Stomach (tissue), 9 donors: ENCODE results near the gene PRSS53. TPM values are rescaled to one million over a fixed set of nuclear protein-coding genes. Genes with fewer than 3 reads are reported as not detected.
"Not testable (repeated sequence)": the region's sequence is repeated elsewhere in the genome, so short reads cannot be mapped to it uniquely, and the experiment has no call there.

Experiments
- DNase-seq, 2 donors: peaks; one replicate each; pipeline versions ENCODE4 v3.0.0 to v3.0.0-alpha.2; 2013 to 2019
- H3K27ac ChIP-seq, 5 donors: fragments of 200-600 bp in 4 of 5; sonication (generic) in 4 of 5; one replicate each; pipeline ENCODE4 v1.5.1; 2013 to 2019; ENCODE audit warnings: mild to moderate bottlenecking in 1 of 5, moderate library complexity in 1 of 5
- H3K27me3 ChIP-seq, 3 donors: fragments of 200-600 bp; sonication (generic); one replicate each; pipeline ENCODE4 v1.5.1; 2017 to 2019; ENCODE audit warnings: mixed run types in 1 of 3
- H3K36me3 ChIP-seq, 4 donors: fragments of 200-600 bp; sonication (generic); 1 replicate in 3 of 4; 2 replicates in 1 of 4; pipeline ENCODE4 v1.5.1; 2016 to 2019
- H3K4me1 ChIP-seq, 4 donors: fragments of 200-600 bp; sonication (generic); one replicate each; pipeline ENCODE4 v1.5.1; 2016 to 2019
- H3K4me3 ChIP-seq, 4 donors: fragments of 200-600 bp; sonication (generic) in 3 of 4; one replicate each; pipeline ENCODE4 v1.5.1; 2016 to 2019; ENCODE audit warnings: mild to moderate bottlenecking in 1 of 4
- H3K9me3 ChIP-seq, 4 donors: fragments of 200-600 bp; sonication (generic); one replicate each; pipeline ENCODE4 v1.5.1; 2016 to 2019
- EP300 ChIP-seq: sonication (generic); formaldehyde crosslinking; IDR thresholded peaks from one replicate; pipeline ENCODE4 v1.6.1; 2017; ENCODE audit warnings: antibody characterized with exemption
- POLR2A ChIP-seq, 4 donors: fragments of 450-650 bp; IDR thresholded peaks; one replicate each; pipeline ENCODE4 v1.6.1; 2016; ENCODE audit warnings: antibody characterized with exemption in 4 of 4, control low read depth in 2 of 4, mild to moderate bottlenecking in 1 of 4, moderate library complexity in 1 of 4
- POLR2AphosphoS5 ChIP-seq, 3 donors: sonication (generic); formaldehyde crosslinking; IDR thresholded peaks; one replicate each; pipeline ENCODE4 v1.6.1; 2016; ENCODE audit warnings: antibody characterized with exemption in 3 of 3
- WGBS, 5 donors: extraction: QIAGEN DNeasy Blood & Tissue Kit in 3 of 5; methylation state at CpG; one replicate each; pipeline versions ENCODE4 v1.1.5 to v1.1.7; 2013 to 2018; 5-methylcytosine and 5-hydroxymethylcytosine counted together
- intact Hi-C: fragments of 100-400 bp; cut with DNase I; formaldehyde crosslinking; loops from one replicate; pipeline ENCODE4 v1.15.1; 2023; ENCODE audit warnings: low total_unique reads
- polyA plus RNA-seq, 3 donors: library from polyadenylated mRNA; stranded (reverse); fragments of 200-250 nt; gene quantifications; one replicate each; pipeline ENCODE4 v1.2.3, GENCODE V29; 2013
- total RNA-seq, 5 donors: library from RNA; depleted of rRNA; stranded (reverse); fragments of >200 nt; gene quantifications; one replicate each; pipeline versions ENCODE4 v1.1.0 to v1.2.3, GENCODE V29; 2014 to 2016
- TF ChIP-seq, protein P1 (sequence below), 7 experiments: fragments of 450-650 bp in 4 of 7; fragments of 200-600 bp in 3 of 7; sonication (generic) in 3 of 7; IDR thresholded peaks; one replicate each; pipeline ENCODE4 v1.5.1; 2016 to 2019; ENCODE audit warnings: antibody characterized with exemption in 7 of 7, control low read depth in 2 of 7, mild to moderate bottlenecking in 1 of 7
- donor health status: healthy with polysubstance abuse.
- donor health status: Bipolar disorder and iron deficiency.
- donor health status: healthy.

The PRSS53 gene
- total and polyA plus RNA-seq, 8 donors: 0.46 to 5.3 (median 1.3) TPM; not detected in 1

DNA sequence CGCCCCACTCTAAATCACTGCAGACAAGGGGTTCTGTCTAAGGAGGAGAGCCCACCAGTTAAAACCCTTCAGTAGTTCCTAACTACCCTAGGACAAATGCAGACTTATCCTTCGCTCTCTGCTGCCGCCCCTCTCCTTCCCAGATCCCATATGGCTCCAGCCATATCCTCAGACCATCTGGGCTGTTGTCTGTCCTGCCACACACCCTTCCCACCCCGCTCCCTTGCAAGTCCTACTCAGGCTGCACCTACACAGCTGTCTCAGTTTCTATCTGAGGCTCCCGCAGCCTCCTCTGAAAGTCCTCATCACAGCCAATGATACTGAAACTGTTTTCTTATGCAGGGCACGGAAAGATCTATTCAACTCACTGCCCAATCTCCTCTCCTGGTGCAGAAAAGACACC lies 18.7 kb upstream of the PRSS53 start:
- no peaks in the 10 kb centered on the region for H3K27me3 ChIP-seq
- no peaks in the 10 kb centered on the region for H3K9me3 ChIP-seq
- DNase-seq: peak in 1 of 2 donors; percentile 3
- peak overlapping the region in 2 of 5 donors; percentile 94 to 95 for H3K27ac ChIP-seq
- H3K36me3 ChIP-seq: peaks cover 29 to 33% (median 32%) of the 10 kb centered on the region in 4 donors
- H3K4me1 ChIP-seq: peaks cover 21 to 45% (median 35%) of the 10 kb centered on the region in 4 donors
- 88 to 94% (median 89%) methylated on average over 6 of the region's 6 CpGs for WGBS, 5 donors
- H3K4me3 ChIP-seq: no peak overlapping the region
- TF ChIP-seq POLR2A (IDR thresholded peaks at IDR 0.05) (no peak), POLR2AphosphoS5 (IDR thresholded peaks at IDR 0.05) (no peak), EP300 (no peak)
- TF ChIP-seq, protein P1, sequence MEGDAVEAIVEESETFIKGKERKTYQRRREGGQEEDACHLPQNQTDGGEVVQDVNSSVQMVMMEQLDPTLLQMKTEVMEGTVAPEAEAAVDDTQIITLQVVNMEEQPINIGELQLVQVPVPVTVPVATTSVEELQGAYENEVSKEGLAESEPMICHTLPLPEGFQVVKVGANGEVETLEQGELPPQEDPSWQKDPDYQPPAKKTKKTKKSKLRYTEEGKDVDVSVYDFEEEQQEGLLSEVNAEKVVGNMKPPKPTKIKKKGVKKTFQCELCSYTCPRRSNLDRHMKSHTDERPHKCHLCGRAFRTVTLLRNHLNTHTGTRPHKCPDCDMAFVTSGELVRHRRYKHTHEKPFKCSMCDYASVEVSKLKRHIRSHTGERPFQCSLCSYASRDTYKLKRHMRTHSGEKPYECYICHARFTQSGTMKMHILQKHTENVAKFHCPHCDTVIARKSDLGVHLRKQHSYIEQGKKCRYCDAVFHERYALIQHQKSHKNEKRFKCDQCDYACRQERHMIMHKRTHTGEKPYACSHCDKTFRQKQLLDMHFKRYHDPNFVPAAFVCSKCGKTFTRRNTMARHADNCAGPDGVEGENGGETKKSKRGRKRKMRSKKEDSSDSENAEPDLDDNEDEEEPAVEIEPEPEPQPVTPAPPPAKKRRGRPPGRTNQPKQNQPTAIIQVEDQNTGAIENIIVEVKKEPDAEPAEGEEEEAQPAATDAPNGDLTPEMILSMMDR (IDR thresholded peaks at IDR 0.05): no peak
- intact Hi-C loops: no loop called here

- Histone ChIP-seq H3K27me3 (no peaks in the 10 kb centered on the region), H3K9me3 (no peaks in the 10 kb centered on the region), H3K36me3 (peaks cover 22 to 26% (median 25%) of the 10 kb centered on the region in 4 donors), H3K4me3 (no peak overlapping the region), H3K4me1 (peaks cover 17 to 38% (median 32%) of the 10 kb centered on the region in 4 donors), H3K27ac (peak overlapping the region in 2 of 5 donors; percentile 67 to 83)
- no peak for DNase-seq
- intact Hi-C loops: no loop called here
- no peak for TF ChIP-seq POLR2AphosphoS5 (IDR thresholded peaks at IDR 0.05)
- no peak for TF ChIP-seq EP300
- no peak for TF ChIP-seq POLR2A (IDR thresholded peaks at IDR 0.05)
- TF ChIP-seq, protein P1 (IDR thresholded peaks at IDR 0.05): no peak
- WGBS, 5 donors: 90 to 93% (median 92%) methylated on average over 28 of the region's 28 CpGs
Measured at GRCh38 chr16:31106509-31107464, 18.0 kb upstream of the PRSS53 start.

- Histone ChIP-seq H3K4me1 (peaks cover 17 to 35% (median 29%) of the 10 kb centered on the region in 4 donors), H3K9me3 (no peaks in the 10 kb centered on the region), H3K36me3 (peaks cover 15 to 16% (median 16%) of the 10 kb centered on the region in 4 donors), H3K4me3 (peak overlapping the region in 3 of 4 donors; percentile 21 to 27 (median 26)), H3K27me3 (no peaks in the 10 kb centered on the region), H3K27ac (peak overlapping the region; percentile 44 to 83 (median 65))
- intact Hi-C loops: no loop called here
- DNase-seq: peak; percentile 88 to 89
- 7 to 13% (median 11%) methylated on average over 28 to 33 of the region's 33 CpGs for WGBS, 5 donors
- TF ChIP-seq EP300 (no peak), POLR2AphosphoS5 (IDR thresholded peaks at IDR 0.05) (peak in 2 of 3 donors; percentile 7 to 58), POLR2A (IDR thresholded peaks at IDR 0.05) (no peak)
- TF ChIP-seq, protein P1 (IDR thresholded peaks at IDR 0.05): peak in 5 of 7 experiments; percentile 77 to 91 (median 83)
Measured at GRCh38 chr16:31105677-31106213, 17.0 kb upstream of the PRSS53 start.

- H3K36me3 ChIP-seq, H3K9me3 ChIP-seq, H3K4me1 ChIP-seq, H3K4me3 ChIP-seq, H3K27me3 ChIP-seq, intact Hi-C loops, DNase-seq, H3K27ac ChIP-seq: not testable (repeated sequence)
- 71 to 78% (median 78%) methylated on average over 13 of the region's 13 CpGs for WGBS, 5 donors
Measured at GRCh38 chr16:31100876-31101641, 12.3 kb upstream of the PRSS53 start.
